ENCODE measurements around the gene AZI2.

AZI2 gene

DNA sequence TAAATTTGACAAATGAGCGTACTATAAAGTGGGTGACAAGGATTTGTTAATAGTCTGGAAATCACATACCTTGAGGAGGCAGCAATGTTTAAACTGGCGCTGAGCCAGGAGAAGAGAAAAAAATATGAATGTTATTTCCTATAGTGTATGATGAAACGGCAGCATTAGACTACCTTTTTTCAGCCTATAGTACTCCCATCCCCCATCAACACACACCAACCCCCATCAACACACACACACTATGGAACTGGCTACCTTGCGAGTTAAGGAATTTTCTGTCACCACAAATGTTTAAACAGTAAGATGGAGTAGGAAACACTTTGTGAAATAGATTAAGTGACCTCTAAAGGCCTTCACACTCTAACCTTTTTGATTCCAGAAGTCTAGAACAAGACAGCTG, 46.9 kb downstream of the AZI2 start:
- in situ Hi-C loops (cut with HindIII; ENCODE audit: low sequenced_read_pairs) = no loop called here

DNA sequence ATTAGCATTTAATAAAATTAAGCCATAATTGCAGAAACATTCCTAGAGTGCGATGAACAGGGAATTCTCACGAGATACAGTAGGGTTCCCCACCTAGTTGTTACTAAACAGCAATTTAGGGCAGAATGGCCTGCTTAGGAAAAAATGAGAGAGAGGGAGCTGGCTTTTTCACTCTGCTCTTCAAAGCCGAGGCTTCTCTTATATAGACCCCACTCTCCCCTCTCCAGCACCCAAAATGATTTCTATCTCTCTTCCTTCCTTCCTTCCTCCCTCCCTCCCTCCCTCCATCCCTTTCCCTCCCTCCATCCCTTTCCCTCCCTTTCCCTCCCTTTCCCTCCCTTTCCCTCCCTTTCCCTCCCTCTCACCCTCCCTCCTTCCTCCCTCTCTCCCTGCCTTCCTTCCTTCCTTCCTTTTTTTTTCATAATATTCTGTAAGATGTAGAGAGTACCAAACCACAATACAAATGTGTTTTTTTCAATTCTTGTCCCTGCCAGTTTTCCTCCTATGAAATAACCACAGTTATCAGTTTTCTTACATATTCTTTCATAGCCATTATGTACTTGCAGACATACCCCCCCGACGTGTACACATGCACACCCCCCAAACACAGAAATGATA, 48.2 kb downstream of the AZI2 start:
- in situ Hi-C loops (cut with HindIII; ENCODE audit: low sequenced_read_pairs) = no loop called here

DNA sequence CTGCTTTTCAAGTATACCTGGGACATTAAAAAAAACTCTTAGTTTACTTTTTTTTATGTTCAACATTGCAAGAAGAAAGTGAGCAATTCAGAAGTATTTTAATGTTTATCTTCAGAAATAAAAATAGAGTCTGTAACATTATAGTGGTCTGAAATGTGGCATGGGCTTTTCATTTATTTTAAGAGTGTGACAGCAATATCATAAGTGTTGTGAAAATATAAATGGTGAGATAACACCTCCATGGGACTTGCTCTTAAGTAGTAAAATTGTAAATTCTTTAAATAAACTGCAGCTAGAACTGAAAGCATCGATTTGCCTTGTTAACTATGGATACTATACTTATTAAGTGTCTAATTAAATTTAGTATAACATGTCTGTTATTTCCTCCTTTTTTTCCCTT, 48.9 kb downstream of the AZI2 start:
- in situ Hi-C loops (cut with HindIII; ENCODE audit: low sequenced_read_pairs) = no loop called here

DNA sequence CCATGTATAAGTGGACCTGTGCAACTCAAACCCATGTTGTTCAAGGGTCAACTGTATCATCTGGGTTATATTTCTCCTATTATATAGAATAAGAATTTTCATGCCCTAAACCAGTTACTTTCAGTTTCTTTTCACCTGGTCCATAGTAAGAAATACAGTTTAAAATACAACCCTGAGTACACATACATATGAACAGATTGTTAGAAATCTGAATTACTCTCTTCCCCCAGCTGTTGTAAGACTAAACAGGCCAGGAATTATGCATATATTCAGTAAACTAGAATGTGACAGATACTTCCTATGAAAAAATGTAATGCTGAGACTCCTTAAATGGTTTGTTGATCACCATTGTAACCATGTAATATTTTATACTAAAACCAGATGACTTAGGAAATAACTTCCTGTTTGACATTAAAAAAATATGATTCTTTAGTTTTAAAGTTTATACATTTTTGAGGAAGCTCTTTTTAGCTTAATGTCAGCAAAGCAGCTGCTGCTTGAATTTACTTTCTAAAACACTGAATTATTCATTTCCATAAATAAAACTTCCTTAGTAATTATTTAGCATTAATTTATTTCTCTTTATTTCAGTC, 52.6 kb downstream of the AZI2 start:
- in situ Hi-C loops (cut with HindIII; ENCODE audit: low sequenced_read_pairs) = no loop called here

DNA sequence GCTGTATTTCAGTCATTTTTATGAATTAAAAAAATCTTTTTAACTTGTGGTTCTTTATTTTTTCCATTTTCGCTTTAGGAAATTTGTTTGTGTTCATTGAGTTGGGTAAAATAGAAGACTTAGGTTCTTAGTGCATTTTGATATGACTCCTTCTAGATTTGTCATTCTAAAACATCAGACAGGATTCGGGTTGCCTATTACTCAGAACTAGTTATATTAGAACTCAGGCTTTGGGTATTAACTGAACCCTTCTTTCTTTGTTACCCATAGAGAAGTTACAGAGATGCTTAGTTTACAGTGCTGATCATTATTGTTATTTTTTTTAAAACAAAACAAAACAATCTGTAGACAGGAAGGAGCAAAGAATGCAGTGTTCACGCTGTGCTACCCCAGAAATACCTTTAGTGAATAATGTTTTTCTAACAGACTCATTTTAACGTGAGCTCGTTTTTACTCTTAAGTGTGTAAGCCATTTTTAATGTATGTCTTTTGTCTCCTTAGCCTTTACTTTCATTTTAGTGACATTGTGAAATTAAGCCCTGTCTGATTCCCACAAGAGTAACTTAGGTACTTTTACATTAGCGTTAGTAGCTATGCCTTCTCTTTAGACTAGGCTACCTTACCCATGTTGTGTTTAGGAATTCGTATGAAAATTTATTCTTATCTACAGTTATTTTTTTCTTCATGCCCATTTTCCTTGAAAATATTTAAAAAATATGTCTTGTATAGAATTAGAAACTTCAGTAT, 53.8 kb downstream of the AZI2 start:
- in situ Hi-C loops (cut with HindIII; ENCODE audit: low sequenced_read_pairs) = no loop called here

DNA sequence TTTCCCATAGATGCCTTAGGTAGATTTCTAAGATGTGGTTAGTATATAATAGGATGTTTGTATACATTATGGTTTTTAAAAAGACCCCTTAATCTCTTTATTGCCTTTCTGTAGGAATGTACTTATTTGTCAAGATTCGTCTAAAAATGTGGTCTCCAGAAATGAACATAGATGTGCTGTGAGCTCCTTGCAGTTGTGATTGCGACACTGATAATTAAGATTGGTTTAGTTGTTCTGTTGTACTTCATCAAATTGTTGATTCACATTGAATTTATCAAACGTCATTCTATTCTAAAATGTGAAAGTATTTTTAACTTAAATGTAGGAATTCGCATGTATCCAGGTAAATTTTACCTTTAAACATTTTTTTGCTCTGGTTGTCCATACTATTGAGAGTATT, 56.0 kb downstream of the AZI2 start:
- in situ Hi-C loops (cut with HindIII; ENCODE audit: low sequenced_read_pairs) = no loop called here

DNA sequence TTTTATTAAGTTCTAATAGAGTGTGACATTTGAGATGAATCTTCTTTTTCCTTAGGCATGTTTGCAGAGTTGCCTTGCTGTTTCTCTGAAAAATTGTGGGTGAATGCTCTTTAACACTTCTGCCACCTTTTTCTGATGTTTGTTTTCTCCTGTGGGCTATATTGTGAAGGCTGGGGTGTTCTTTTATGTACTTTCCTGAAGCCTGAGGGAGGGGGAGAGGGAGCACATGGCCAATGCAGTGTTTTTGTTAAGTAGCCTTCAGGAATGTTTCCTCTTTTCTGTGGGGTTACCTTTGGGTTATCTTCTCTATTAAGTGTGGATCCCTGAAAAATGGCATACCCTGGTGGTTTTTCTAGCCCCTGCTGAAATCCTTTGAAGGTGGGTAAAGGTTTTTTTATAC, 57.0 kb downstream of the AZI2 start:
- in situ Hi-C loops (cut with HindIII; ENCODE audit: low sequenced_read_pairs) = no loop called here

DNA sequence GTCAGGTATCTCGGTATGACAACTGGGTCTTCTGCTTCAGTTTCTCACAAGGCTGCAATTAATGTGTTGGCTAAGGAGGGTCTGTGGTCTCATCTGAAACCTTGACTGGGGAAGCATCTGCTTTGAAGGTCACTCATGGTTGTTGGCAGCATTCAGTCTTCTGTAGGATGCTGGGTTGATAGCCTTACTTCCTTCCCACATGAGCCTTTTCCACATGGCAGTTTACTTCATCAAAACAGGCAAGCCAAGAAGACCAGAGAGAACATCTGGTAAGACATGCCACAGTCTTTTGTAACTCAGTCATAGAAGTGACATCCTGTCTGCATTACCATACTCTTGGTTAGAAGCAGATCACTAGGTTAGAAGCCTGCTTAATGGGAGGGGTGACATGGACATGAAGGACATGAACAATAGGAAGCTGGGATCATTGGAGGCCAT, 57.7 kb downstream of the AZI2 start:
- in situ Hi-C loops (cut with HindIII; ENCODE audit: low sequenced_read_pairs) = no loop called here

DNA sequence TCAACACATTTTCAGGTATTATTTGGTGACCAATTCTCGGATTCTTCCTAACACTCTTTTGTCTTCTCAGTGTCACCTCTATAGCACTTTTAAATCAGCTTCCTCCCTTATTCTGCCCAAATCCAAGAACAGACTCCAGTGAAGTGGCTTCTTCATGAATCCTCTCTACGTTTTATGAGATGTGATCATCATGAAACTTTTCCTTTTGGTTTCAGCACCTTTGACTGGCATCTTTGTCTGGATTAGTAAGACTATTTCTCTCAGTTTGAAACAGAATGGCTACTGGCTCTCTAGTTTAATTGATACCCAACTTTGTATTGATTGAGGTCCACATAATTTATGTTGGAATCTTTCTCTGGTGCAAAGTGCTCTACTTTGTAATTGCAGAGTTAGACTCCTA, 61.6 kb downstream of the AZI2 start:
- in situ Hi-C loops (cut with HindIII; ENCODE audit: low sequenced_read_pairs) = no loop called here

DNA sequence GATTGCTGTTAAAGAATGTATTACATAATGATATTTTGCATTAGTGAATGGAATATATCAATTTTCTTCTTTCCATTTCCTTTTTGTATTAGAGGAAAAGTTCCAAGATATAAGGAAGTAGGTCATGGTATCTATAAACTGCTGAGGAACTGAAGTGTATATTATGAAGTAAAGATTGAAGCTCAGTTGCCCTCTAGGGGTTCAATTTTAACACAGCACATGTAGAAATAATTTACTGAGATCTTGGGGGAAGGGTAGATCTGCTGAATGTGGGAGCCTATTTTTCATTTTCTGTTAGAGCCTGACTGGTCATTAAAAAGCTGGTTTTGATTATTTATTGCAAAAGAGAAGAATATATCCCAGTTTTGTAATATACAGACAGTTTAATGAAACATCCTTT, 62.0 kb downstream of the AZI2 start:
- in situ Hi-C loops (cut with HindIII; ENCODE audit: low sequenced_read_pairs) = no loop called here

DNA sequence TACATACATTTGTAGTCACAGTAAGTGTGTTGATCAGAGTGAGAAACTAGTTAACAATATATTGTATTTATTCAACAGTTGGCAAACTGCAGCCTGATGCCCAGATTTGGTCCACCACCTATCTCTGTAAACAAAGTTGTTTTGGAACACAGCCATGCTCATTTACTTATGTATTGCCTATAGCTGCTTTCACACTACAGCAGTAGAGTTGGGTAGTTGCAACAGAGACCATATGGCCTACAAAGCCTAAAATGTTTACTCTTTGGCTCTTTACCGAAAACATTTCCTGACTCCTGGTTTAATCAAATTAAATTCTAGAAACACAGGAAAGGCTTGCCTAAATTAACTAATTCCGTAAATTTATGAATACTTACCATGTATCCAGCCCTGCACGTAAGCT, 67.8 kb downstream of the AZI2 start:
- in situ Hi-C loops (cut with HindIII; ENCODE audit: low sequenced_read_pairs) = no loop called here

DNA sequence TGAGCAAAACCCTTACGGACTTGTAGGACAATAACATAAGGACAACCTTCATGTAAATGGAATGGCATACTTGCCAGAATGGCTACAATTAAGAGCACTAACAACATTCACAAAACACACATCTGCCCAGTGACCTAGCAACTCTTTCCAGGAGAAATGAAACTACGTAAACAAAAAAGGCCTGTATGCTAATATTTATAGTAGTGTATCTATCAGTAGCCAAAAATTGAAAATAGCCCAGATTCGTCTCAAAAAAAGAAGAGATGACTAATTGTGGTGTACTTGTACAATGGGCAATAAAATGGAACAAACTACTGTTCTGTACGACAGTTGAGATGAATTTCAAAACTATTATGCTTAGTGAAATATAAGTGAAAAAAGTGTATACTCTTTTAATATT, 68.9 kb downstream of the AZI2 start:
- in situ Hi-C loops (cut with HindIII; ENCODE audit: low sequenced_read_pairs) = no loop called here

DNA sequence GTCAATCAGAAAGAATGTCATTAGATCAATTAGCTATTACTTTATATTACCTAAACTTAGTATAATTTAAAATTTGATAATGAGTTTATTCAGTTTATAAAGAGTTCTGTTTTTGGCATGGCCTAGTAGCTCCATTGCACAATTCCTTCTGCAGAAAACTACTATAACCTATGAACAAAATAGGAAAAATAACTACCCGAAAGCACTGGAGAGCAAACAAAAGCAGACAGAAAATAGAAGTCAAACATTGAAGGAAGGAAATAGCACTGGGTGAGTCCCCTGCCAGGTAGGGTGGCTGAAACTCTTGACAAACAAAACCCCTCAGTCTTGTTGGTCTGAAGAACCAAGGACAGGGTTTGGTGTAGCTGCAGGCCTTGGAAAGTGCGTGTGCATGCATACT, 69.7 kb downstream of the AZI2 start:
- in situ Hi-C loops (cut with HindIII; ENCODE audit: low sequenced_read_pairs) = no loop called here

DNA sequence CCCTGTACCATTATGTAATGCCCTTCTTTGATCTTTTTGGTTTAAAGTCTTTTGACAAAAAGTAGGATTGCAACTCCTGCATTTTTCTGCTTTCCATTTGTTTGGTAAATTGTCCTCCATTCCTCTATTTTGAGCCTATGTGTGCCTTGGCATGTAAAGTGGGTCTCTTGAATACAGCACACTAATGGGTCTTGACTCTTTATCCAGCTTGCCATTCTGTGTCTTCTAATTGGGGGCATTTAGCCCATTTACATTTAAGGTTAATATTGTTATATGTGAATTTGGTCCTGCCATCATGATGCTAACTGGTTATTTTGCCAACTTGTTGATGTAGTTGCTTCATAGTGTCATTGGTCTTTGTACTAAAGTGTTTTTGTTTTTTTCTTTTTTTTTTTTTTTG, 74.8 kb downstream of the AZI2 start:
- in situ Hi-C loops (cut with HindIII; ENCODE audit: low sequenced_read_pairs) = no loop called here

Measured in DLD1 (cell line).